GM18951 (cell line): ENCODE results near the gene CHN1.

Source experiments
- POLR2A ChIP-seq: IDR thresholded peaks from 4 replicates; pipeline ENCODE4 v1.6.1; 2011; ENCODE audit warnings: mild to moderate bottlenecking; ENCODE audit not compliant: insufficient read length, insufficient read depth; ENCODE audit errors: extremely low read depth
- in situ Hi-C: fragments of 300-500 bp; cut with MboI; formaldehyde crosslinking; loops from one replicate; pipeline ENCODE4 v1.12.0; 2022; ENCODE audit warnings: low sequenced_read_pairs, mixed read lengths, inconsistent platforms; ENCODE audit not compliant: unreplicated experiment

The CHN1 gene

DNA sequence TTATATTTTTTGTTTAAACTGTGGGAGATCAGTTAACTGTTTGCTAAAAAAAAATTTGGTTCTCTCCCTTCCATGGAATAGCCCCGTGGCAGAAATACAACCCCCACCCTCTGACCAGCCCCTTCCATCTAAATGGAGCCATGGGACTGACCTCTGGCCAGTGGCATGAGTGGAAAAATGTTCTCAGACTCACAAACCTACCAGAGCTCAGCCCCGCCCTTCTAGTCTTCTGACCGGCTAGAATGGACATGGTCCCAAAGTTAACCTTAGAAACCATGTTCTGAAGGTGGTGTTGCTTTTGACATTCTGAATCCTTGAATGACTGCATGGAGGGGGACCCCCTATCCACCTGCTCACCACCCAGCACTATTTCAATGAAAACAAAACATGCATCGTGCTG is 239.6 kb downstream of the CHN1 start:
- TF ChIP-seq POLR2A, result no peak

DNA sequence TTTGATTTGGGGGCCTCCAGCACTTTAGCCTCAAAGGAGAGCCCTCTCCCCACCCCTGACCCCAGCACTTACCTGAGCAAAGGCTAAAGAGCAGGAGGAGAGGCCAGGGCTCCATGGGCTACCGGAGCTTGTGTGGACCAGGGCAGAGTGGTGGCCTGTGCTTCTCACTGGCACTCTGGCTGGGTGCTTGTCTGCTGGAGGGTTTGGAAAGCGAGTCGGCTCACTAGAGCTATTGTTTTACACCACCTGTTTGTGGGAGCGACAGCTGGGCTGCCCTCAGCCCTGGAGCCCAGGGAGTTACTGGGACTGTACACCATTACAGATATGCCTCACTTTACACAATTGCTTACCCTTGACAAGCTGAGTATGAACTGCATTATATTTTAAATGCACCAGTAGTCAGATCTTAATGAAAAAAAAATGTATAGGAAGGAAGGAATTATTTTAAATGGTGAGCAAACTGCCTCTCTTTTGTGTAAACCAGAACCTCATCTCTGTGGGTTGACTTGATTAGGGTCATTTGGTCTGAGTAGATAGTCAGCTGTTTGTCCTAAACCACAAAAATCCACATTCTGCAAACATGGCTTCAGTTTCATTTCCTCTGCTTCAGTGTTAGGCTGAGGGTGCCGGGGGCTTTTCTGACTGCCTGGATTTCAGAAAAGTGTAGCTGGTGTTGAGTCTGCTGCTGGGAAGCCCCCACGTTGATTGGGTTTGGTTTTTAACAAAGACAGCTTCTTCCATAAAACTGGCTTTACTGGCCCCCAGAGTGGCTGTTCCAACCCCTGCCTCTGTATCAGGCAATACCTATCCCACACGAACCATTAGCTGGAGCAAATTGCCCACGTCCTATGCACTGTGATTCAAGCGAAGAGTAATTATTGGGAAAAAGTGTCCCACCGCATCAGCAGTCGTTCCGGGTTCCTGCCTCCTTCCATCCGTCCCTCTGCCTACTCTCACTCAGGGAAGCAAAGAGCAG is 240.6 kb downstream of the CHN1 start, which contains the start of gene CHRNA1:
Gene CHRNA1, minus strand, starts transcription at position 193 of the 976 bp plus-strand sequence. Its CDS starts 78 bp downstream, at position 115.
- in situ Hi-C loops, result loop anchor here (25.0 kb wide), 1 partner anchor 223 kb away; no protein-coding TSS in a partner anchor
- no peak for TF ChIP-seq POLR2A

More for the DNA sequence above, 239.6 kb downstream of the CHN1 start:
- in situ Hi-C loops, result loop anchor here (25.0 kb wide), 1 partner anchor 222 kb away; no protein-coding TSS in a partner anchor

- no peak for TF ChIP-seq POLR2A
- in situ Hi-C loops, result loop anchor here (25.0 kb wide), 1 partner anchor 224 kb away; no protein-coding TSS in a partner anchor
Observed at GRCh38 chr2:174763780-174764179, 241.4 kb downstream of the CHN1 start.

- in situ Hi-C loops, result loop anchor here (25.0 kb wide), 1 partner anchor 225 kb away; no protein-coding TSS in a partner anchor
Observed at GRCh38 chr2:174762464-174762863, 242.7 kb downstream of the CHN1 start.

GRCh38 chr2:174761837-174762236 is 243.3 kb downstream of the CHN1 start:
- no peak for TF ChIP-seq POLR2A
- in situ Hi-C loops, result loop anchor here (25.0 kb wide), 1 partner anchor 225 kb away; no protein-coding TSS in a partner anchor

More at GRCh38 chr2:174762464-174762863, 242.7 kb downstream of the CHN1 start:
- no peak for TF ChIP-seq POLR2A

GRCh38 chr2:174760845-174761473 is 244.2 kb downstream of the CHN1 start:
- in situ Hi-C loops, result loop anchor here (25.0 kb wide), 1 partner anchor 226 kb away; no protein-coding TSS in a partner anchor
- TF ChIP-seq POLR2A, result no peak

DNA sequence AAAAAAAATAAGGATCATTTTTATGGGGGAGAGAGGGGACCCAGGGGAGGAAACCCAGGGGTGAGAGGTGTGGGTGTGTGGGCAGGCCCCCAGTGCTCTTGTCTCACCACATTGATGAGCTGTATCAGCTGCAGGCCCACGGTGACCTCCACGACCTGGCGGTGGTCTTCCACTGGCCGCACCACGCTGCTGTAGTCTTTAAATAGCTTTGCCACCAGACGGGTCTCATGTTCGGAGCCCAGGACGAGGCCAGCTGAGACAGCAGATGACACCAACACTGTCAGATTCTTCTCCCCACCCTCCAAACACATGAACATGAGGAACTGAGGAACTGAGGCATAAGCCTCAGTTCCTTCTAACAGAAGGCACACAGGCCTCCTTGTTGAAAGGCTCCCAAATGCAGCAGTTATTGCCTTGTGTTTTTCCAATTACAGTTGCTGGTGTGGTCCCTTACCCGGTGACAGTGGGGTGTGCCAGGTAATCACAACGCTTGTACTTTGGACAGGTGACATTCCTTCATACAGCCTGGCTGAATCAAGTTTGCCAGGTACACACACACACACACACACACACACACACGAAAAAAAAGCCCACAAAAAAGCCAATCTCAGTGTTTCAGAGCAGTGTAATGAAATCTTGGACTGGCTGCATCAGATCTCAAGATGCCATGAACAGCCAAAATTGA is 245.7 kb downstream of the CHN1 start:
- TF ChIP-seq POLR2A, result no peak
- in situ Hi-C loops, result loop anchor here (25.0 kb wide), 1 partner anchor 228 kb away; no protein-coding TSS in a partner anchor

GRCh38 chr2:174756743-174757142 is 248.4 kb downstream of the CHN1 start:
- in situ Hi-C loops, result loop anchor here (25.0 kb wide), 1 partner anchor 231 kb away; no protein-coding TSS in a partner anchor
- no peak for TF ChIP-seq POLR2A

- in situ Hi-C loops, result loop anchor here (25.0 kb wide), 1 partner anchor 234 kb away; no protein-coding TSS in a partner anchor
- no peak for TF ChIP-seq POLR2A
Observed at GRCh38 chr2:174753038-174753633, 252.0 kb downstream of the CHN1 start.

GRCh38 chr2:174752403-174753037 is 252.7 kb downstream of the CHN1 start:
- TF ChIP-seq POLR2A, result no peak
- in situ Hi-C loops, result loop anchor here (25.0 kb wide), 1 partner anchor 235 kb away; no protein-coding TSS in a partner anchor

- in situ Hi-C loops, result loop anchor here (25.0 kb wide), 1 partner anchor 236 kb away; no protein-coding TSS in a partner anchor
- TF ChIP-seq POLR2A, result no peak
Observed at GRCh38 chr2:174750923-174751441, 254.2 kb downstream of the CHN1 start.
